Calu3 (cell line): ENCODE data around the gene PPM1L. TPM values are rescaled to one million over a fixed set of nuclear protein-coding genes. Genes with fewer than 3 reads are reported as not detected.

ENCODE experiments used
- BruUV-seq: library from RNA; stranded (reverse); fragments of 400-500 nt; replicated peaks from 2 replicates; lab custom pipeline; 2021; lab: Mats Ljungman, UMichigan
- CTCF ChIA-PET: fragments of 300-600 bp; sonication (Branson Sonifier 250); formaldehyde crosslinking; loops from one replicate; lab custom pipeline; 2022; ENCODE audit warnings: antibody characterized with exemption; lab: Charles Lee
- DNase-seq: peaks from one replicate; pipeline ENCODE4 v3.0.0; 2022
- H3K27ac Mint-ChIP-seq: one replicate; pipeline ENCODE4 v1.8.0; 2022; ENCODE audit warnings: mixed read lengths; ENCODE audit not compliant: unreplicated experiment
- H3K27me3 Mint-ChIP-seq: one replicate; pipeline ENCODE4 v1.8.0; 2022; ENCODE audit warnings: mixed read lengths; ENCODE audit not compliant: unreplicated experiment
- H3K36me3 Mint-ChIP-seq: one replicate; pipeline ENCODE4 v1.8.0; 2022; ENCODE audit warnings: mild to moderate bottlenecking, moderate library complexity, mixed read lengths; ENCODE audit not compliant: insufficient read depth, unreplicated experiment
- H3K4me1 Mint-ChIP-seq: one replicate; pipeline ENCODE4 v1.8.0; 2022; ENCODE audit warnings: mild to moderate bottlenecking, low read depth, mixed read lengths; ENCODE audit not compliant: unreplicated experiment
- H3K4me3 Mint-ChIP-seq: one replicate; pipeline ENCODE4 v1.8.0; 2022; ENCODE audit warnings: mild to moderate bottlenecking, low read depth, moderate library complexity, mixed read lengths; ENCODE audit not compliant: unreplicated experiment
- H3K9me3 Mint-ChIP-seq: one replicate; pipeline ENCODE4 v1.8.0; 2022; ENCODE audit warnings: low read depth, mixed read lengths; ENCODE audit not compliant: unreplicated experiment
- intact Hi-C: fragments of 100-400 bp; cut with micrococcal nuclease; formaldehyde crosslinking; loops from one replicate; pipeline ENCODE4 v1.10.0; 2022; ENCODE audit not compliant: unreplicated experiment
- total RNA-seq: library from RNA; stranded (reverse); gene quantifications from 2 replicates; pipeline ENCODE4 v1.2.3, GENCODE V29; 2022
- TF ChIP-seq, protein P1 (sequence below): fragments of 200-600 bp; IDR thresholded peaks from one replicate; pipeline ENCODE4 v1.8.0; 2022; ENCODE audit warnings: antibody characterized with exemption; ENCODE audit not compliant: unreplicated experiment

The PPM1L gene
- total RNA-seq, 1 experiment from 2014 or later: 18.4 TPM

DNA sequence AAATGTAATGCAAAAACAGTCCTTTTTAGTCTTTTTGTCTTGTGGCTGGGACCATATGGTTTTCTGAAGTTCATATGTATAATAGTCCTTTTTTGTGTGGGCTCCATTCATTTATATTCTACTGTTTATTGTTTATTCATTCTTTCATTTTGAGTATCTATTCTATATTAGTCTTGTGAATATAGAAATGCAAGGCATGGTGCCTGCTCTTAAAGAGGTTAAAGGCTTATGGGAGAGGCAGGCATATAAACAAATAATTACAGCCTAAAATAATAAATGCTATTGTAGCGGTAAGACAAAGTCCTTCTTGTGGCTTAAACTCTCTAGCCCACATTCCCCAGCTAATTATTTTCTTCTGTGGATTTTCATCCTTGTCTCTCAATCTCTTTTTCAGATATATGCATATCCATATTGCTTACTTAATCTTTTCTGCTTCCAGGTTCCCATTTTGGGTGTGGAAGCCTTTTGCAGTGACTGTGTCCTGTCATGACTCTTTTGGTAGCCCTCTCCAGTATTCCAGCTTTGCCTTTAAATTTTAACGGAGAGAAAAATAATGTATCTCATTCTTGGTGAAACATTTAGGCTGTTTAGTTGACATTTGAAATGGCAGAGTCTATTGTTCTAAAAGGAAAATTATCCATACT is 101.6 kb downstream of the PPM1L start:
- no TSS peak for BruUV-seq
- Mint-ChIP-seq H3K27ac (no peak overlapping the region), H3K4me3 (no peak overlapping the region), H3K27me3 (no peaks in the 10 kb centered on the region), H3K9me3 (peaks cover 4% of the 10 kb centered on the region), H3K36me3 (no peaks in the 10 kb centered on the region), H3K4me1 (peaks cover 7% of the 10 kb centered on the region)
- DNase-seq: no peak
- TF ChIP-seq, protein P1, sequence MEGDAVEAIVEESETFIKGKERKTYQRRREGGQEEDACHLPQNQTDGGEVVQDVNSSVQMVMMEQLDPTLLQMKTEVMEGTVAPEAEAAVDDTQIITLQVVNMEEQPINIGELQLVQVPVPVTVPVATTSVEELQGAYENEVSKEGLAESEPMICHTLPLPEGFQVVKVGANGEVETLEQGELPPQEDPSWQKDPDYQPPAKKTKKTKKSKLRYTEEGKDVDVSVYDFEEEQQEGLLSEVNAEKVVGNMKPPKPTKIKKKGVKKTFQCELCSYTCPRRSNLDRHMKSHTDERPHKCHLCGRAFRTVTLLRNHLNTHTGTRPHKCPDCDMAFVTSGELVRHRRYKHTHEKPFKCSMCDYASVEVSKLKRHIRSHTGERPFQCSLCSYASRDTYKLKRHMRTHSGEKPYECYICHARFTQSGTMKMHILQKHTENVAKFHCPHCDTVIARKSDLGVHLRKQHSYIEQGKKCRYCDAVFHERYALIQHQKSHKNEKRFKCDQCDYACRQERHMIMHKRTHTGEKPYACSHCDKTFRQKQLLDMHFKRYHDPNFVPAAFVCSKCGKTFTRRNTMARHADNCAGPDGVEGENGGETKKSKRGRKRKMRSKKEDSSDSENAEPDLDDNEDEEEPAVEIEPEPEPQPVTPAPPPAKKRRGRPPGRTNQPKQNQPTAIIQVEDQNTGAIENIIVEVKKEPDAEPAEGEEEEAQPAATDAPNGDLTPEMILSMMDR: no peak
- CTCF ChIA-PET: interaction anchor here (0.6 kb wide), 1 partner anchor 91 kb away, joined by 4 read pairs; no protein-coding TSS in a partner anchor
- intact Hi-C loops: no loop called here

DNA sequence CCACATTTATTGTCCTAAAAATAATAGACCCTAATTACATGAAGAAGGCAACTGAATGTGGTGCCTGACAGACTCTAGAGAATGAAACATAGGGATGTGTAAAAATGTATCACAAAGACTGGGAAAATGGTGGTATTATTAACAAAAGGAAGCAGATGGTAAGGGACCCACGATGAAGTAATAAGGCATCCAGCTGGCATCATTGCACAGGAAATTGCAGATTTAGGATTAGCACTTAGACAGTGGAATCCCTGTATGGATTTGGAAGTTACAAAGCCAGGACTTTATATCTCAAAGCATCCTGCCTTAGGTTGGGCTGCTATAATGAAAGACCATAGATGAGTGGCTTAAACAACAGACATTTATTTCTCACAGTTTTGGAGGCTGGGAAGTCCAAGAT is 104.3 kb downstream of the PPM1L start:
- H3K4me3 Mint-ChIP-seq: no peak overlapping the region
- TF ChIP-seq, protein P1: no peak
- peaks cover 7% of the 10 kb centered on the region for H3K4me1 Mint-ChIP-seq
- H3K27me3 Mint-ChIP-seq: no peaks in the 10 kb centered on the region
- no peak overlapping the region for H3K27ac Mint-ChIP-seq
- CTCF ChIA-PET: no interaction called here
- H3K36me3 Mint-ChIP-seq: no peaks in the 10 kb centered on the region
- no peak for DNase-seq
- no TSS peak for BruUV-seq
- intact Hi-C loops: no loop called here
- H3K9me3 Mint-ChIP-seq: no peaks in the 10 kb centered on the region

DNA sequence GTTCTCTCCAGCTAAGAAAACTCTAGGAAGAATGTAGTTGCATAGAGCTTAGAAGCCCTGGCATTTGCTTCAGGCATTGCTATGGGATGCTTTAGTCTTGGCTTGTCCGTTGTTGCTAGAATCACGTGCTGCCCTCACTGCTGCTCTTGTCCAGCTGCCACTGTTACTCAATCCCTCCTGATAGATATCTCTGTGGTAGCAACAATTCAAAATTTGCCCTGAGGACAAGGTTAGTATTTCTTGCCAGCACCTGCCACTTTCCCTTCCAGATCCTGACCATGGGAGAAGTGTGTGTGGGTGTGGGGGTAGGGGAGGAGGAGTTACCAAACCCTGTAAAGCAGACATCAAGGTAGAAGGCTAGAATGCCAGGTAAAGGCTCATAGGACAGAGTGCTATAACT is 113.8 kb downstream of the PPM1L start:
- Mint-ChIP-seq H3K4me3 (no peak overlapping the region), H3K4me1 (peaks cover 7% of the 10 kb centered on the region), H3K27ac (no peak overlapping the region), H3K9me3 (no peaks in the 10 kb centered on the region), H3K36me3 (no peaks in the 10 kb centered on the region), H3K27me3 (no peaks in the 10 kb centered on the region)
- intact Hi-C loops: no loop called here
- TF ChIP-seq, protein P1: no peak
- CTCF ChIA-PET: no interaction called here
- no TSS peak for BruUV-seq
- DNase-seq: no peak

DNA sequence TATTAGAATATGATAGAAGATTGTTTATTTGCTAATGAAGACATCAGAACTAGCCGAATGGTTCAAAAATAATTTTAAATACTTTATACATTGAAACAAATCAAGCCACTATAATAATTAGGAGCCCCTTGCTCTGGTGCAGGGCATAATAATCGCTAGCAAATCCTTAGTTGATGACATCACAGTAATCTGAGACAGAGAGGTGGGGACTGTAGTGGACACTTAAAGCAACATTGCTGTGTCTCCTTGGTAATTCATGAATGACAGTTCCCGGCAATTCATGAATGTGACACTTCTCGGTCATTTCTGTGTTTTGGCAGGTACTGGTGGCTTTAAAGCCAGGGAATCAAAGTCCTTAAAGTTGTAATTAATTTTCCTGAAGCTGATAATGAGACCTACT is 114.3 kb downstream of the PPM1L start:
- no peak overlapping the region for H3K27ac Mint-ChIP-seq
- H3K9me3 Mint-ChIP-seq: no peaks in the 10 kb centered on the region
- no peak overlapping the region for H3K4me3 Mint-ChIP-seq
- TF ChIP-seq, protein P1: no peak
- H3K4me1 Mint-ChIP-seq: peaks cover 7% of the 10 kb centered on the region
- DNase-seq: no peak
- no peaks in the 10 kb centered on the region for H3K36me3 Mint-ChIP-seq
- CTCF ChIA-PET: no interaction called here
- no peaks in the 10 kb centered on the region for H3K27me3 Mint-ChIP-seq
- no TSS peak for BruUV-seq
- intact Hi-C loops: no loop called here
